Heart left ventricle (tissue), 13 donors: ENCODE results near the gene ABCA7.

Experiments used
- CTCF ChIP-seq, 12 donors: fragments of 200-600 bp; sonication (generic) in 4 of 12; IDR thresholded peaks; one replicate each; pipeline versions ENCODE4 v1.5.0 to v1.8.0; 2018 to 2022; ENCODE audit warnings: antibody characterized with exemption in 12 of 12, mild to moderate bottlenecking in 5 of 12
- POLR2A ChIP-seq, 2 donors: fragments of 450-650 bp; IDR thresholded peaks; one replicate each; pipeline ENCODE4 v1.6.1; 2017; ENCODE audit warnings: antibody characterized with exemption in 2 of 2, mild to moderate bottlenecking in 2 of 2, moderate library complexity in 2 of 2
- donor health status: ischemic (EF 13 %, LVEDD 7.1; RV severe dilation, severe dysfunction).
- donor health status: DM: no; HTN: yes; CAD: no.
- donor health status: DM: no; HTN: no; CAD: no.
- donor health status: ischemic (EF 25% LVEDD 6.9; RV normal size, moderate dysfunction).
- donor health status: ischemic (EF 25% LVEDD 5.7; RV mildly dilated, moderate dysfunction).
- donor health status: ischemic (EF 35%, LVEDD 5.7; RV mildly dilated, moderate dysfunction).
- donor health status: nonischemic (EF 11% LVEDD 7.7; RV severe dilation, severe dysfunction).
- donor health status: DM: yes; HTN: yes; CAD: no.
- donor health status: PGD.
- donor health status: ischemic (EF 29% LVEDD 5.4; RV normal size, mild dysfunction).
- donor health status: nonischemic (EF 23%, LVEDD 6.1; RV moderate dilation, normal function).

- TF ChIP-seq CTCF (IDR thresholded peaks at IDR 0.05) (no peak), POLR2A (IDR thresholded peaks at IDR 0.05) (no peak)
Measured at GRCh38 chr19:1015061-1015781, 24.7 kb upstream of the ABCA7 start.
